Hematopoietic multipotent progenitor cell treated with erythropoietin and hydrocortisone succinate and interleukin-3 and kit ligand, for 6 days (in vitro differentiated cells): ENCODE data around the gene SUCO.
"Not testable (repeated sequence)": the region's sequence is repeated elsewhere in the genome, so short reads cannot be mapped to it uniquely, and the experiment has no call there.

Source experiments
- DNase-seq: peaks from one replicate; pipeline ENCODE4 v3.0.0-alpha.2; 2015

Gene SUCO, protein sequence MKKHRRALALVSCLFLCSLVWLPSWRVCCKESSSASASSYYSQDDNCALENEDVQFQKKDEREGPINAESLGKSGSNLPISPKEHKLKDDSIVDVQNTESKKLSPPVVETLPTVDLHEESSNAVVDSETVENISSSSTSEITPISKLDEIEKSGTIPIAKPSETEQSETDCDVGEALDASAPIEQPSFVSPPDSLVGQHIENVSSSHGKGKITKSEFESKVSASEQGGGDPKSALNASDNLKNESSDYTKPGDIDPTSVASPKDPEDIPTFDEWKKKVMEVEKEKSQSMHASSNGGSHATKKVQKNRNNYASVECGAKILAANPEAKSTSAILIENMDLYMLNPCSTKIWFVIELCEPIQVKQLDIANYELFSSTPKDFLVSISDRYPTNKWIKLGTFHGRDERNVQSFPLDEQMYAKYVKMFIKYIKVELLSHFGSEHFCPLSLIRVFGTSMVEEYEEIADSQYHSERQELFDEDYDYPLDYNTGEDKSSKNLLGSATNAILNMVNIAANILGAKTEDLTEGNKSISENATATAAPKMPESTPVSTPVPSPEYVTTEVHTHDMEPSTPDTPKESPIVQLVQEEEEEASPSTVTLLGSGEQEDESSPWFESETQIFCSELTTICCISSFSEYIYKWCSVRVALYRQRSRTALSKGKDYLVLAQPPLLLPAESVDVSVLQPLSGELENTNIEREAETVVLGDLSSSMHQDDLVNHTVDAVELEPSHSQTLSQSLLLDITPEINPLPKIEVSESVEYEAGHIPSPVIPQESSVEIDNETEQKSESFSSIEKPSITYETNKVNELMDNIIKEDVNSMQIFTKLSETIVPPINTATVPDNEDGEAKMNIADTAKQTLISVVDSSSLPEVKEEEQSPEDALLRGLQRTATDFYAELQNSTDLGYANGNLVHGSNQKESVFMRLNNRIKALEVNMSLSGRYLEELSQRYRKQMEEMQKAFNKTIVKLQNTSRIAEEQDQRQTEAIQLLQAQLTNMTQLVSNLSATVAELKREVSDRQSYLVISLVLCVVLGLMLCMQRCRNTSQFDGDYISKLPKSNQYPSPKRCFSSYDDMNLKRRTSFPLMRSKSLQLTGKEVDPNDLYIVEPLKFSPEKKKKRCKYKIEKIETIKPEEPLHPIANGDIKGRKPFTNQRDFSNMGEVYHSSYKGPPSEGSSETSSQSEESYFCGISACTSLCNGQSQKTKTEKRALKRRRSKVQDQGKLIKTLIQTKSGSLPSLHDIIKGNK (N-terminal part only)

GRCh38 chr1:172532700-172533512 is at the start of gene SUCO:
TSS of gene SUCO (plus strand) at chr1:172533150. CDS start at chr1:172533436, 286 bp downstream.
- DNase-seq = peak; percentile 99

DNA sequence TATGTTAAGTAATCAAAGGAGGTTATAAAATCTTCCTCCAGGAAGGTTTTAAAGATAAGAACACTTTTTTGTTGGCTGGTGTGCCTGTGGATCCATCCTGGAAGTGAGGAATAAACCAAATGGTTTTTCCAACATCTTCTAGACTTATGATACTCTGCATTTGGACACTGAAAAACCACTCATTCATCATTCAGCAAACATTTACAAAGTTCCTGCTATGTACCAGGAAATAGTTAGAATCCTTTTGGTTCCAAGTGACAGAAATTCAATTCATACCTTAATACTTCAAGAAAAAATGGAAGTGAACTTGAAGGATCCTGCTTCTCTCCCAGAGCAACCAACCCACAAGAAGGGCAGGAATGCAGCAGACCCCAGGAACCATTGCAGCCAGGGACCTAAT is 49.5 kb upstream of the SUCO start:
- DNase-seq = no peak

- no peak for DNase-seq
These were observed 48.7 kb upstream of the SUCO start for GRCh38 chr1:172484252-172484651.

GRCh38 chr1:172485626-172486025 is 47.3 kb upstream of the SUCO start:
- peak; percentile 39 for DNase-seq

DNA sequence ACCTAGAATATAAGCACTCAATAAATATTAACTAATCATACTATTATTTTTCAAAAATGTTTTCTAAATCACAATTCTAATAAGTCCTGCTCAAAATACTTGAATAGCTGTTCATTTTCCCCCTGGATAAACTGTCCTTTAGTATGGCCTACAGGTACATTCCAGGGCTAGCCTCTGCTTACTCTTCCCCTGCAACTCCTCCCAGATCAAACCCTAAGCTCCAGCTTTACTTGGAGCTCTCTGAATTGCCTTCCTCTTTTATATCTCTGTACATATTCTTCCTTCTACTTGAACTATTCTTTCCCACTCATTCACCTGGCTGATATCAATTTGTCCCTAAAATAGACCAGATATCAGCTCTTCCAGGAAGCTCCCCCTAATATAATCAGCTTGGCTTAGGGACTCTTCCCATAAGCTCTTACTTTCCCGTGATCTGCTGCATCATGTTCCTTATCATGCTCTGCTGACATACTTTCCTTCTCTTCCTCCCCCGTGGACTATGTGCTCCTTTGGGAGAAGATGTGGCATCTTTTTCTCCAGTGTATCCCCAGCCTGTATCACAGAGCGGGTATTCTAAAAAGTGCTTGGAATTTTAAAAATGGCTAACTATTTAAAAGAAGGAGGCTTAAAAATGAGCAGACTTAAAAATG is 46.0 kb upstream of the SUCO start:
- DNase-seq = no peak

DNA sequence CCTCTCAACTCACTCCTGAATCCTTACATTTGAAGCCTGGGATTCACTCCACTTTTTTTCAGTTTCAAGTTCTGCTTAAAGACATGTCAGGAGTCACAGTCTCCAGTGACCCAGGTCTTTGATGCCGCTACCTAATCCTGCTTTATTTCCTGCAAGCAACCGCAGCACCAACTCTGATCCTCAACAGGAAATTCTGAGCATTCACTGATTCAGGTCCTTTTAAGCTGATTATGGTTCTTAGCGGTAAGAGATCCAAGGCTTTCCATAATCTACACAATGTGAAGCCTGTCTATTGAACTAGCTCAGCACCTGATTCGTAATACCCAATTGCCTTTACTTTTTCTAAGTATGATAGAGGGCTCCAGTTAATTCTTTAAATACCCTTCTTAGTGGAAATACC is 45.4 kb upstream of the SUCO start:
- DNase-seq = no peak

DNA sequence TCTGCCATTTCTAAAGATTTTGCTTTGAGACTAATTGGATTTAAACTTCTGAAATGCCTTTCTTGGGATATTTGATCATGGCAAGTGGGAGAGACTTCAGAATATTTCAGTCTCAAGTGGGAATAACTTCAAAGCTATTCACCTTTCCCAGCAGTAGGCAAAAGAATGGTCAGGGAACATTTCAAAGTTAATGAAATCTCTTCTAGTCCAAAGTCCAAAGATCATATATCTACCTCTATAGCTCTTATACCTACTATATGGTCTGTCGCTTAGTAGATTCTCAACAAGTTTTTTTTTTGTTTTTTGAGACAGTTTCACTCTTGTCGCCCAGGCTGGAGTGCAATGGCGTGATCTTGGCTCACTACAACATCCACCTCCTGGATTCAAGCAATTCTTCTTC is 44.6 kb upstream of the SUCO start:
- no peak for DNase-seq

- DNase-seq = no peak
These were observed 43.1 kb upstream of the SUCO start for GRCh38 chr1:172489847-172490246.

- DNase-seq = no peak
These were observed 40.5 kb upstream of the SUCO start for GRCh38 chr1:172492421-172492820.

GRCh38 chr1:172494166-172494565 is 38.8 kb upstream of the SUCO start:
- no peak for DNase-seq

GRCh38 chr1:172496127-172496526 is 36.8 kb upstream of the SUCO start:
- DNase-seq = not testable (repeated sequence)

GRCh38 chr1:172496678-172497077 is 36.3 kb upstream of the SUCO start:
- DNase-seq = peak; percentile 32

- DNase-seq = no peak
These were observed 35.7 kb upstream of the SUCO start for GRCh38 chr1:172497230-172497629.

DNA sequence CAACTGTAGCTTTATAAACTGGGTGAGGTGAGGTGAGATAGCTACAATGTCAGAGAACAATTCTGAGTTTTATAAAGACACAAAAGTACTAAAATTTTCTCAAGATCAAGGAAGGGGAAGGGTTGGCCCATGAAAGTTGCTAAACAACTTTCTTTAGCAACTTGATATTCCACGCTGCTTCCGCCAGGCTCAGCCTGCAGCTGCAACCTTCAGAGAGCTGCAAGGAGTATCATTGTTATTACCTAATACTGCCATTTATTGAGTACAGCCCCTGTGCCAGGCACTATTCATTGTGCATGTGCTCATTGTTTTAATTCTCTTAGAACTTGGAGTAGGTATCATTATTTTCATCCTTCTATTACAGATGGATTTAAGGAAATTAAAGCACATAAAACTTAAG is 34.1 kb upstream of the SUCO start:
- DNase-seq = no peak

DNA sequence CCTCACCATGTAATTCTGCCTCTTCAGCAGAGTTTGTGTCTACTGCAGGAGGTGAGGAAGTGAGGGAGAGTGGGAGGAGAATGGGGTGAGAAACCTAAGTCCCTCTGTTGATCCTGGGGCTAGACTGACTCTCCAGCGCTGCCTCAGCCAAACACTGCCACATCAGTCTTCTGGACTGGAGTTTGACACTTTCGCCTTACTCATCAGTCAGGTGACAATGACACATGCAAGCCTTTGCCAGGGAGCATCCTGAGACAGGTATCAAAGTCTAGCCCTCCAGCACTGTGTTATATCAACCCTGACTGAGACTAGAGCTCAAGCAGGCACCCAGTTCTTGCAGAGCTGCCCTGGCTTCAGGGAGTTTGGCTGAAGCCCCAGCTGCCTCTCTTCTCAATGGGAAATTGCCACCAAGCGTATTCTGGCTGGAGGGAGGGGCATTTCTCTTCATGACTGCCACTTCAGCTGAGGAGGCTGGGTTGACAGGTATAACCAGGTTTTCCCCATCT is 33.3 kb upstream of the SUCO start:
- DNase-seq = no peak

GRCh38 chr1:172500207-172500606 is 32.7 kb upstream of the SUCO start:
- DNase-seq = no peak

GRCh38 chr1:172507741-172508140 is 25.2 kb upstream of the SUCO start:
- no peak for DNase-seq

DNA sequence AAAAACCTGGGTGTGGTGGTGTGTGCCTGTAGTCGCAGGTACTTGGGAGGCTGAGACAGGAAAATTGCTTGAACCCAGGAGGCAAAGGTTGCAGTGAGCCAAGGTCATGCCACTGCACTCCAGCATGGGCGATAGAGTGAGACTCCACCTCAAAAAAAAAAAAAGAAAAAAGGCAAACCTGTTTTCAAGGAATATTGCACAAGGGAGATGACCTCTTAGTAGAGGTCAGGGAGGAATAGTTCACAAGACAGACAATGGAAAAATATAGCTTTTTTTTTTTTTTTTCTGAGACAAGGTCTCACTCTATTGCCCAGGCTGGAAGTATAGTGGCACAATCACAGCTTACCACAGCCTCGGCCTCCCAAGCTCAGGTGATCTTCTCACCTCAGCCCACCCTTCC is 22.5 kb upstream of the SUCO start:
- DNase-seq = no peak

- DNase-seq = no peak
These were observed 20.4 kb upstream of the SUCO start for GRCh38 chr1:172512591-172512990.

GRCh38 chr1:172513479-172513878 is 19.5 kb upstream of the SUCO start:
- DNase-seq = peak; percentile 51

GRCh38 chr1:172514108-172514507 is 18.8 kb upstream of the SUCO start:
- DNase-seq = no peak

DNA sequence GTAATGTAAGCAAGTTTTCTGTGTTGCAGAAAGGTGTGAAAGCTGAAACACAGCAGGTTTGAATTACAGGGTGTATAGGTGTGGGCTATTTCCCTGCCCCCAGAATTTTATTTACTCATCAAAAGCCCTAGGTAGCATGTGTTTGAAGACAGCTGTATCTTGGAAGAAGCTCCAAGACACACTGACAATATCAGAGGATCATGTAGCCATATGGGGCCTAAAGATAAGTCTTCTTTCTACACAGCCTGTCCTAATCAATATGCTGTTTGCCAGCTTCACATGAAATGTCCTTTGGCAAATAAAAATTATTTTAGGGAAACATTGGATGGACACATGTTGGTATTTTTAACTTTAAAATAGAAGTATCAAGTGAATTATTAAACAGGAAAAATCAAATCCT is 17.5 kb upstream of the SUCO start:
- DNase-seq = peak; percentile 82
